HG03439 (cell line): Measurements from ENCODE around the gene SYNGR2.
A peak's percentile ranks its signal among the peaks of the same experiment; 100 is the strongest.

Source experiments
- ATAC-seq: cut with Tn5 transposase; IDR thresholded peaks from one replicate; pipeline ENCODE4 v1.9.1; 2021; ENCODE audit warnings: mild to moderate bottlenecking, moderate library complexity; ENCODE audit not compliant: unreplicated experiment

Gene SYNGR2

DNA sequence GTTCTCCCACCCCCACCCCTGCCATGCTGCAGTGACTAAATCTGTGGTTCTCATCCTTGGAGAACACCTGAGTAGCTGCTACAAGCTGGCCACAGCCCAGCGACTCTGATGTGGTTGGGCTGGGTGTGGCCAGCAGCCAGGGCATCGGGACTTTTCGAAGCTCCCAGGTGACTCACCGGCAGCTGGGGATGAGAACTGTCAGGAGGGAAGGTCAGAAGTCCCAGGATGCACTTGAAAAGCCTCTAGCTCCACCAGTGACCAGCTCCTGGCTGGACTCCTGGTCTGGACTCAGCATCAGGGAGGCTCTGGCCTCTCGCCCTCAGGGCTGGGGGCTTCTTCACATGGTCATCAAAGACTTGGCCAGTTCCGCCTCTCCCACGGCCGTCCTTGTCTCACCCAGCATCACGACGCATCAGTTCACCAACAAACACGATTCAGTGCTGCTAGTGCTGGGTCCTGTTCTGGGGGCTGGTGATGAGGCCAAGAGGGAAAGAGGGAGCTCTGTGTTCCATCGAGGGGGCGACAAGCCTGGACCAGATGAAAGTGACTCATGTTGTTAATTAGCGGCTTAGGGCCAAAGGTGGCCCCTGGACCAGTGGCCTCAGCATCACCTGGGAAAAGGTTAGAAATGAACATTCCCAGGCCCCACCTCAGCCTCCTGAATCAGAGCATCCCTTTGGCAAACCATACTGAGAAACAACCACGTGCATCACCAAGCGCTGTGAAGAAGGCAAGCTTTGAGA is 26.1 kb upstream of the SYNGR2 start:
- ATAC-seq, result no peak

DNA sequence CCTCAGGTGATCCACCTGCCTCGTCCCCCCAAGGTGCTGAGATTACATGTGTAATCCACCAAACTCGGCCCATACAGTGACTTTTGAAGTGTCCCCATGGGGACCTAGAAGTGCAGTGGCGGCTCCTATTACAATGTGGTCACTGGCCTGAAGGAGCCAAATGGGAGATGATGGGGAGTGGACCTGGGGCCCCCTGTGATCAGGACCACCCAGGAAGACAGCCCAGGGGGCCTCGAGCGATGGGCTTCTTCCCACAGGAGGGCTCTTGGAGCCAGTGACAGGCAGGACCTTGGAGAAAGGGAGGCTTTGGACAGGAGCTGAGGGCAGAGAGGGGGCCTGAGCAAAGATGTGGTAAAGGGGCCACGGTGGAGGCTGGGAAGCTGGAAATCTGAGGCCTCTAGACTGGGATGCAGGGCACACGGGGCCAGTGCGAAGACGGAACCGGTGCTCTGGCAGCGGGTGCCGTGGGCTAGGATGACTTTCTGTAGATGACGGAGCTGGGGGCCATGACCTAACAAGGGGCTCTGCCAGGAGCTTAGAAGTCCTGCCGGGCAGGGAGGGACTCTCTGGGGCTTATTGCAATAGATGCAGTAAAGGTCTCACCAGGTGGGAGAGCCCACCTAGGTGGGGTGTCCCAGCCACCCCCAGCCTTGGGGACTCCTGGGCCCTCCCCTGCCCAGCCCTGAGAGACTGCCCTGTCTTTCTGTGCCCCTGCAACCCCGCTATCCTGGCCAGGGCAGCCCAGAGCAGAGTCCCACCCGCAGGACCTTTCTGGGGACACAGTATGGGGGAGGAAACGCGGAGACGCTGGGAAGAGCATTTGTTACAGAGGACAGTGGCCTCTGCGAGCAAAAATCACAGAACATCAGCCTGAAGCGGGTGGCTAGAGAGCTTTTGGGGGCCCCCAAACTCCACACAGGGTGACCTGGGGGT is 24.9 kb upstream of the SYNGR2 start:
- ATAC-seq, result no peak

DNA sequence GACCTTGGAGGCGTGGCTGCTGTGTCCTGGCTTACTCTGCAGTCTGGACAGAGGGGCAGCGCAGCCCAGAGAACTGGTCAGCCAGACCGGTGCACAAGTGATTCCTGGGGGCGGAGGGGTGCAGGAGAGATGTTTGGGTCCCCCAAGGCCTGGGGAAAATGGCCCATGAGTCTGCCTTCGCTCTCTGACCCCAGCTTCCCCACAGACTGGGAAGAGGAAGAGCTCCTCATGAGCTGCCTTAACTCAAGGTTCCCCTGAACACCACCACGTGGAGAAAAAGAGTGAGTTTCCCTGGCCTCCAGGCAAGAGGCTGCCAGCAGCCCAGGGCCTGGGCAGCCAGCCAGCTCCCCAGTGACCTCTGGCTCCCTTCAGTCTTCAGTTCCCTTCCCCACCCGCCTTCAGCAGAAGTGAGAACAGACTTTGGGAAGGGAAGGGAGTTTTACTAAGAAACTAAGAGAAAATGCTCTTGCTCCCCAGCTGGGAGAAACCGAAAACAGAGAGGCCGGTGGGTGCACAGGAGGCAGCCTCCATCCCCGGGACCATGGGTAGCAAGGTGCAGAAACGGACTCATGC is 24.1 kb upstream of the SYNGR2 start:
- ATAC-seq, result no peak

DNA sequence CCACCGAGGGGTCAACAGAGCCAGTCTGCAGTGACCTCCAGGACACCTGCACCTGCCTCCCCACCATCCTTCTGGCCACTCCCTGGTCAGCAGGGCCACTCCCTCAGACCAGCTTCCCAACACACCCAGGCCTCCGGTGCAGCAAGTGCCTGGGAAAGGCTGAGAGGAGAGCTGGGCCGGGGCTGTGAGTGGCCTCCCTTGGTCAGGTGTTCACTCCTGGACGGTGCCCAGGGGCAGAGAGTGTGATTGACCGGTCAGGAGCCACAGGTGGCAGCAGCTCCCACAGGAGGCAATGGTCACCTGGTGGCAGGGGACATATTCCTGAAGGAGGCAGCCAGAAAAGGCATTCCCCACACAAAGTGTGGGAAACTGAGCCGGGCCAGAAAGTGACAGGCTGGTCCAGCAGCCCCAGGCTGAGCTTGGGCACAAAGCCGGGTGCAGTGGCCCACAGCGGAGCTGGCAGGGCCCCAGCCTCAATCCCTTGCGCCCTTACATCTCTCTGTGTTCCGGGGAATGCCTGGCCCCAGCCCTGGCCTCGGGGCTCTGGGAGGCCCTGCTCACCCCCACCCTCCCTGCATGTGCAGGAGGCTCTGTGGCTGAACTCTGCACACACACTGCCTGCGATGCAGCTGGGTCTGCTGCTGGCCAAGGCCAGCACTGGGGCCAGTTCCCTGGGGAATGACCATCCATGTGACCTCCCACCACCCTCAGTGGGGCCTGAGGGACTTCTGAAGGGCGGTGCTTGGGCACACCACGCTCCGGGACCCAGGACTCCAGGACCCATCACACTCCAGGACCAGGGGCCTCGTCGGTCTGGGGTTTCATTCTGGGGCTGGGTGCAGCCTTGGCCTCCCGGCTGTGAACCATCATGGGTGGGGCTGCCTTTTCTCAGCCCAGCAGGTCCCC is 23.4 kb upstream of the SYNGR2 start:
- ATAC-seq, result no peak

DNA sequence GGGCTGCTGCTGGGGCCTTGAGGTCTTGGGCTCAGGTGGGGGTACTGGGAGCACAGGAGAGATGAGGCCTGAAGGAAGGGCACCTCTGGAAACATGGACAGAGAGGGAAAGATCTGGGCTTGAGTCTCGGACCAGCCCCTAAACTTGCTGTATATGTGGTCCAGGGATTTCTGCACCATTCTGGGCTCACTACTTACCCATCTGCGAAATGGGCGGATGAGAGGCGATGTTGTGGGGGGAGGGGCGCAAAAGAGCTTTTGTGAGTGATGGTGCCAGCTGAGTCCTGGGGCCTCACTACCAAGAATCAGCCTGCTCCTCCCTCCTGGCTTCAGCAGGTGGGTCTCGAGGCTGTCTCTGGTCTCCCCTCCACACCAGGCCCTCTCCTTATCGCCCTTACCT is 21.9 kb upstream of the SYNGR2 start:
- no peak for ATAC-seq

DNA sequence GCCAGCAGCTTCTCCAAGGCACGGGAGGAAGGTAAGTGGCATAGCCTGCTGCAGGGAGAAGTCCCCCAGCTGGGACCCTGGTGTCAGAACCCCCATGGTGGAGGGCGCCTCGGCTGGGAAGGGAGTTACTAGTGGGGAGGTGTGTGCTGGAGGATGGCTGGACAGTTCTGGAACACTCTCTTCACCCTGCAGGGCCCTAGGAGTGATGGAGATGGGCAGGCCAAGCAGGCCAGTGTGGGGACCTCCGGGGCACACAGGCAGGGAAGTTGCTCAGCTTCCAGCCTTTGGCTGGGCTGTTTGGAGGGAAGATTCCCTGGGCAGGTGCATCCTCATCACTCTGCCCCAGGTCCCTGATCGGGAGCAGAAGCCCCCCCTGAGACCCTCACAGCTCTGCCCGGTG is 21.5 kb upstream of the SYNGR2 start:
- ATAC-seq, result no peak

DNA sequence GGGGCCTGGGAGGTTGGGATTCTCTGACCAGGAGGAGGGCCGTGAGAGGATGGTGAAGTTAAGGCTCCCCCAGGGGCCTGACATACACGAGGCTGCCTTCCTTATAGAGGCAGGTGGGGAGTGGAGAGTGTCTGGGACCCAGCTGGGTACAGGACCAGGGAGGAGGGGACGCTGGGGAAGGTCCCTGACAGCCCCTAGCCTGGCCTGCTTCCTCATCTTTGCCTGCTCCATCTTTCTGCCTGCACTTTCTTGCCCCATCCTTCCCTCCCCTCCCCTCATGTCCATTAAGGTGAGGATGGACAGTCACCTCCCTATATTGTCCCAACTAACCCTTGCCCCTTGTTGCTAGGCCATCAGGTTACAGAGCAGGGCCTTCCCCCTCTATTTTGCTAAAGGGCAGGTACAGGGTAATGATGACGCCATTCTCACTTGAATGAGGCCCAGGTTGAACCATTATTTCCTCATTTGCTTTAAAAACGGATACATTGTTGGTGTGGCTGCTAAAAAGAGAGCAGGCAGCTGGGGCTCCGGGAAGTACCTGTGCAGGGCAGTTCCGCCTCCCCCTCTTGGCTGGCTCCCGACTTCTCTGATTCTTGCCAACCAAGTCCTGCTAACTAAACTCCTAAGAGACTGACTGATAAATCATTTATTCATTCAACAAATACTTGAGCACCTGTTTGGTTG is 20.9 kb upstream of the SYNGR2 start:
- ATAC-seq, result no peak

DNA sequence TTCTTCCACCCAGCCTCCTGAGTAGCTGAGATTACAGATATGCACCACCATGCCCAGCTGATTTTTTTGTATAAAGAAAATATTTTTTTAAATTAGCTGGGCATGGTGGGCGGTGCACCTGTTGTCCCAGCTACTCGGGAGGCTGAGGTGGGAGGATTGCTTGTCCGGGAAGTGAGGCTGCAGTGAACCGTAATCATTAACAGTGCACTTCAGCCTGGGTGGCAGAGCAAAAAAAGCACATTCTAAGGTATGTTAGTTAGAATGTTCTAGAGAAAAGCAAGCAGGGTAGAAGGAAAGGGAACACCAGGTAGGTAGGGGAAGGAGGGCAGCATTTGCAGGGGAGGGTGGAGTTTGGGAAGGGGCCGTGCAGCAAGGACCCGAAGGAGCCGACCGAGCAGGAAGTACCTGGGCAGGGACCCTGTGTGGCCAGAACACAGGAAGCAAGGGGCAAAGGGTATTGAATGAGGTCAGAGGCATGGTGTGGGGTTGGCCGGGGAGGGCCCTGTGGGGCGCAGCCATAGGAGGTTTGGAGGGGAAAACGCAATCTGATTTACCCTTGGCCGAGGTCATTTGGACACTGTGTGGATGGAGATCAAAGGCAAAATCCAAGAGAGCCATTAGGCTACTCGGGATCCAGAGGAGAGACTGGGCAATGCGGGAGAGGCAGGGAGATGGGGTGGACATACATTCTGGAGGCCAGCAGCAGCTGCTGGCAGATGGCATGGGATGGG is 19.9 kb upstream of the SYNGR2 start:
- no peak for ATAC-seq

DNA sequence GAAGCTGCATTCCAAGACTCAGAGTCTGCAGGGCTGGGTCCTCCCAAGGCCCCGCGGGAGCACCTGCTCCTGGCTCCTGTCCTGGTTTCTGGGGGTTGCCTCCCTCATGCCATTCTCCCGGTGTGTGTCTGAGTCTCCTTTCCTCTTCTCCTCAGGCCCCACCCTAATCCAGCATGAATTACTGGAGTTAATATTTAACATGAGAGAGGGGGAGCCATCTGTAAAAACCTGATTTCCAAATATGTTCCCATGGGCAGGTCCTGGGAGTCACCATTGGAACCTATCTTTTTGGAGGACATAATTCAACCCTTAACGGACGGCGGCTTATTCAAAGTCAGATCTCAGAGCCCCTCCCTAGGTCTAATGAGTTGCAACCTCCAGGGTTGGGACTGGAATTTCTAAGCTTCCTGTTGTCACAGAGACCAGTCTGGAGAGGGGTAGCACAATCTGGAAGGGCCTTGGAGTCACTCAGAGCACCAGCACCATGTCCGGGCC is 16.8 kb upstream of the SYNGR2 start:
- no peak for ATAC-seq

DNA sequence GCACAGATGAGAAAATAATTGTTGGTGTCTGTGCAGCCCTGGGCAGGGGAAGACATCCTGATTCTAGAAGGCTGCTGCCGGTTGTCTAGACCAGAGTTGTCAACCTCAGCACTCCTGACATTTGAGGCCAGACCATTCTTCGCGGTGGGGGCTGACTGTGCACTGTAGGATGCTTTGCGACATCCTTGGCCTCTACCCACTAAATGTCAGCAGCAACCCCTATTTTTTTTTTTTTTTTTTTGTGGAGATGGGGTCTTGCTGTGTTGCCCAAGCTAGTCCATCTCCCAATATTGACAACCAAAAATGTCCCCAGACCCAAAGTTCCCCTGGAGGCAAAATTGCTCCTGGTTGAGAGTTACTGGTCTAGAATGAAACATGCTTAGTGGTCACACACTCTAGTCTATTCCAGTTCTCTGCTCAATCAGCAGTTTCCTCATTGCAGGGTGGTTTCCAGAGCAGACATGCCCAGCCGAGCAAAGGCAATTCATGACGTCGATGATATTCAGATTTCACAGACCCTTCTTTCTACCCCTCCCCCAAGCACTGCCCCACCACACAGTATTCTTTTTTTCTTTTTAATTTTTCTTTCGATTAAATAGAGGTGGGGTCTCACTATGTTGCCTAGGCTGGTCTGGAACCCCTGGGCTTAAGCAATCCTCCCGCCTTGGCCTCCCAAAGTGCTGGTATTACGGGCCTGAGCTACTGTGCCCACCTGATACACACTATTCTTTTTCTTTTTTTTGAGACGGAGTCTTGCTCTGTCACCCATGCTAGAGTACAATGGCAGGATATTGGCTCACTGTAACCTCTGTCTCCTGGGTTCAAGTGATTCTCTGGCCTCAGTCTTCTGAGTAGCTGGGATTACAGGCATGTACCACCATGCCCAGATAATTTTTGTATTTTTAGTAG is 13.2 kb upstream of the SYNGR2 start:
- peak; percentile 52 for ATAC-seq

DNA sequence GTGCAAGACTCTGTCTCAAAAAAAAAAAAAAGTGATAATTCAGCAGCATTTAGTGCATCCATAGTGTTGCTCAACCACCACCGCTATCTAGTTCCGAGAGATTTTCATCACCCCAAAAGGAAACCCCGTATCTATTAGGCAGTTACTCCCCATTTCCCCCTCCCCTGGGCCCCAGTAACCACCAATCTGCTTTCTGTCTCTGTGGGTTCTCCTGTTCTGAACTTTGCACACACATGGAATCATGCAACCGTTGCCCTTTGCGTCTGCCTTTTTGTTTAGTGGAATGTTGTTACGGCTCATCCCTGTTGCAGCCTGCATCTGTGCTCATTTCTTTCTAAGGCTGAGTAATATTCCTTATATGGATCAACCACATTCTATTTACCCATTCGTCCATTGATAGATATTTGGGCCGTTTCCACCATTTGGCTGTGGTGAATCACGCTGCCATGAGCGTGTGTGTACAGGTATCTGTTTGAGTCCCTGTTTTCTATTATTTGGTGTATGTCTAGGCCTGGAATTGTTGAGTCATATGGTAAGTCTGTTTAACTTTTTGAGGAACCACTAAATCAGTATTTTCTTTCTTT is 8.7 kb upstream of the SYNGR2 start:
- no peak for ATAC-seq

DNA sequence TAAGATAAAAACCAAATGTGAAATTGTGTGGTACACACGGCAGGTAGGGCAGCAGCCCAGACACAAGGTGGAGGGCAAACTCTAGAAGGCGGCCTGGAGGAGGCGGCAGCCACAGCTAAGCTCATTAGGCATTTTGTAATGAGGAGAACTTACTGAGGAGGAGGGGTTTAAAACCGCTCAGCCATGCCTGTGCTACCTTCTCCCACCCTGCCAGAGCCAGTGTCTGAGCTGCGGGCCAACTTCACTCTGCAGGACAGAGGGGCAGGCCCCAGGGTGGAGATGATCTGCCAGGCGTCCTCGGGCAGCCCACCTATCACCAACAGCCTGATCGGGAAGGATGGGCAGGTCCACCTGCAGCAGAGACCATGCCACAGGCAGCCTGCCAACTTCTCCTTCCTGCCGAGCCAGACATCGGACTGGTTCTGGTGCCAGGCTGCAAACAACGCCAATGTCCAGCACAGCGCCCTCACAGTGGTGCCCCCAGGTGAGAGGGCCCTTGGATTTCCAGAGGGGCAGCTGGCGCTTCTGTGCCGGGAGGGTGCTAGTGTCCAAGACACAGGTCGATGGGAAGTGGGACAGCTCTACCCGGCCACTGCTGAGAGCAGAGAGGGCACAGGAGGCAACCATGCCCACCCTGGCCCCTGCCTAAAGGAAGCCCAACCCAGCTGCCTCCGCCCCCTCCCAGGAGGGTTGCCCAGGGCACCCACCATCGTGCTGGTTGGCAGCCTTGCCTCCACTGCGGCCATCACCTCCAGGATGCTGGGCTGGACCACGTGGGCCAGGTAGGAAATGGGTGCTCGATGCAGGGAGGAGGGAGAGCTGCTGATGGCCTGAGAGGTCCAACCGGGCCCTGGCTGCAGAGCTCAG is 4.3 kb upstream of the SYNGR2 start:
- no peak for ATAC-seq

DNA sequence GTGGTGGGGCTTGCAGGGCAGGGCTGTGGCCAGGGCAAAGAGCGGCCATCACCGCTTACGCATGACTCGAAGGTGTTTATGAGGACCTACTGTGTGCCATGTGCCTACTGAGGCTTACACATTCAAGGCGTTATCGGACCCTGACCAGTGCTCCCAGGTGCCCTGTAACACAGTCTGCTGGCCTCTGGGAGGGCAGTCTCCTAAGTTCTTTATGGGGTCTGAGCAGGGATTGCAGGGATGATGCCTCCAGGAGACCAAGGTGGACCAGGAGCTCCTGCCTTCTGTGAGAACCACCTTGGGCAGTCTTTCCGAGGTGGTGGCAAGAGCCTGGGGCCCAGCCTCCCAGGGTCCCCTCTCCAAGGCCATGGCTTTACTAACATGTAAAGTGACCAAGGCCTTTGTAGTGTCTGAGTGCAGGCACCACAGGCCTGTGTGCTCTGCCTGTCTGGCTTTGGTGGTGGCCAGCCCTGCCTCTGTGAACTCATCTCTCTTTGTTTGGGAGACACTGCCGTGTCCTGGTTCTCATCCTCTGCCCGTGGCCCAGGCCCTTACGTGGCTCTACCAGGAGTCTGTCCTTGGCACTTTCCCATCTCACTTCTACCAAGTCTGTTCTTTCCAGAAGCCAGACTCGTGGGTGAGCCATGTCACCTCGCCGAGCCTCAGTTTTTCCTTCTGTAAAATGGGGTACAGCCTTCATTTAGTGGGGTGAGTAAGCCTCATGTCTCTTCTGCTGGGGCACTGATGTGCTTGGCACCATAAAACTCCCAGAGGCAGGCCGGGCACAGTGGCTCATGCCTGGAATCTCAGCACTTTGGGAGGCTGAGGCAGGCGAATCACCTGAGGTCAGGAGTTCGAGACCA is 3.4 kb upstream of the SYNGR2 start:
- no peak for ATAC-seq

DNA sequence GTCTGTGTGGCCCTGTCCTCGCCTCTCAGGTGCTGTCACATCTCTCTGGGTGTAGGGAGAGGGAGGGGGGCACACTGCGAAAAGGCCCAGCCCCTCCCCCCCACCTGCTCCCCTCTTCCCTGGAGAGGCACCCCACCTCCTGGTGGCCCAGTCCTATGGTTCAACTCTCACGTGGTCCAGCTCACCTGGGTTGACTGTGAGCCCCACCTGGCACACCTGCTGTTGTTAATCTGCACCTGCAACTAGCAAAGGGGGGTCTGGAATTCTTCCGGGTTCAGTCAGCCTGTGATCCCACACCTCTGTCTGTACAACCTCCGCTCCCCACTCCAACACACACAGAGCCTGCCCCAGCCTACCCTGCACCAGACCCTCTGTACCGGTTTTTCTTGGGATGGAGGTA is 2.0 kb upstream of the SYNGR2 start:
- ATAC-seq, result no peak

DNA sequence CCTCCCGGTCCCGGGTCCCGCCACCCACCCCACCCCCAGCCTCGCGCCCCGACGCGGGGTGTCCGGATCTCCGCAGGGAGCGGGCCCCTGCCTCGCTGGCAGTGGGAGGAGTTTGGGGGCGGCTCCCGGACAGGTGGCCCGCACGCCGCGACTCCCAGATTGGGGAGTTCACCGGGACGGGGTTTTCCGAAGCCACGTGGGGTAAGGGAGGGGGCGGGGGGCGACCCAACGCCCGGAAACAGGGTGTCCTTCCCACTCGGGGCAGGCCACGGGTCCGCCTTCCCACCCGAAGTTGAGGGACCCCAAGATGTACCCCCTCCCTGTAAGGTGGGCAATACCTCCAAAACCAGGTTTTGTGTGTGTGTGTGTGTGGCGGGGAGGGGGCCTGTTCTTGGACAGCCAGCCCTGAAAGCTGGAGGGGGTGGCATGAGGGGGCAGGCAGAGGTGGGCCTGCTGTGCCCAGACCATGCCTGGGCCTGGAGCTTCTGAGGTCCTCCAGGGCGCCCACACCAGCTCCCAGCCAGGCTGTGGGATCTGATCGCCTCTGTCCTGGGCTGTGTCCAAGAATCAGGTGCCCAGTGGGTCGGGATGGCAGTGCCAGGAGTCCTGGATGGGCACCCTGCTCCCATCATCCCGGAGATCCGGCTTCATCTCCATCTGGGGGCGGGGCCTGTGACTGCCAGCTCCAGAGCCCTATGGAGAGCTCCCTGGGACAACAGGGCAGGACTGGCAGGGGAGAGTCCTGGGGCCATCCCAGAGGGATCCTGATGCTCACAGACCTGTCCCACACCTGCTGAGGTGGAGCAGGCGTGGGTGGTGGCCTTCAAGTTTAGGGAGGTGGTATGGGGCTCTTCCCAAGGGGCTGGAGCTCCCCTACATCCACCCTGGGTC is 767 bp downstream of the SYNGR2 start:
- ATAC-seq, result peak; percentile 5
